Astrocyte (in vitro differentiated cells and primary cell): ENCODE results near the gene RIGI.

Source experiments
- EZH2 ChIP-seq: IDR thresholded peaks from 2 replicates; pipeline ENCODE4 v1.6.1; 2012; ENCODE audit warnings: mild to moderate bottlenecking, low read length, inconsistent platforms; ENCODE audit not compliant: insufficient read depth
- TF ChIP-seq, protein P1 (sequence below): IDR thresholded peaks from 2 replicates; pipeline ENCODE4 v1.5.1; 2011; ENCODE audit warnings: low read depth, mild to moderate bottlenecking, inconsistent platforms, low read length, moderate library complexity; ENCODE audit not compliant: insufficient read depth

DNA sequence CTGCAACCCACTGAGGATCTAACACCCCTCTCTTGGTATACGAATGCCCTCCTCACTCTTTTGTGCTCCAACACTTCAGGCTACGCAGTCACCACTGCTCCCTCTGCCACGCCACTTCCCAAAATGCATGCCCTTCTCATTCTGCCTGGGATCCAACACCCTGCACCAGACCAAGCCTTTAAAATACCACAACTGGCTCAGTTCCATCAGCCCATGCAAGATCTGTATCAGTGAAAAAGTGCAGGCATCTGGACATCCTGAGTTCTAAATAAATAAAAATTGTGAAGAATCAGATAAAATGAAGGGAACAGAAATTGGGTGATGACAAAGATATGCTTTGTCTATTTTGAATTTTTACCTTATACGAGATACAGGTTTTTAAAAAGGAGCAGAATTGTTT lies 44.3 kb upstream of the RIGI start:
- TF ChIP-seq EZH2 = no peak
- TF ChIP-seq, protein P1, sequence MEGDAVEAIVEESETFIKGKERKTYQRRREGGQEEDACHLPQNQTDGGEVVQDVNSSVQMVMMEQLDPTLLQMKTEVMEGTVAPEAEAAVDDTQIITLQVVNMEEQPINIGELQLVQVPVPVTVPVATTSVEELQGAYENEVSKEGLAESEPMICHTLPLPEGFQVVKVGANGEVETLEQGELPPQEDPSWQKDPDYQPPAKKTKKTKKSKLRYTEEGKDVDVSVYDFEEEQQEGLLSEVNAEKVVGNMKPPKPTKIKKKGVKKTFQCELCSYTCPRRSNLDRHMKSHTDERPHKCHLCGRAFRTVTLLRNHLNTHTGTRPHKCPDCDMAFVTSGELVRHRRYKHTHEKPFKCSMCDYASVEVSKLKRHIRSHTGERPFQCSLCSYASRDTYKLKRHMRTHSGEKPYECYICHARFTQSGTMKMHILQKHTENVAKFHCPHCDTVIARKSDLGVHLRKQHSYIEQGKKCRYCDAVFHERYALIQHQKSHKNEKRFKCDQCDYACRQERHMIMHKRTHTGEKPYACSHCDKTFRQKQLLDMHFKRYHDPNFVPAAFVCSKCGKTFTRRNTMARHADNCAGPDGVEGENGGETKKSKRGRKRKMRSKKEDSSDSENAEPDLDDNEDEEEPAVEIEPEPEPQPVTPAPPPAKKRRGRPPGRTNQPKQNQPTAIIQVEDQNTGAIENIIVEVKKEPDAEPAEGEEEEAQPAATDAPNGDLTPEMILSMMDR = no peak
